ENCODE measurements around the gene ERICH6.

ERICH6 gene

DNA sequence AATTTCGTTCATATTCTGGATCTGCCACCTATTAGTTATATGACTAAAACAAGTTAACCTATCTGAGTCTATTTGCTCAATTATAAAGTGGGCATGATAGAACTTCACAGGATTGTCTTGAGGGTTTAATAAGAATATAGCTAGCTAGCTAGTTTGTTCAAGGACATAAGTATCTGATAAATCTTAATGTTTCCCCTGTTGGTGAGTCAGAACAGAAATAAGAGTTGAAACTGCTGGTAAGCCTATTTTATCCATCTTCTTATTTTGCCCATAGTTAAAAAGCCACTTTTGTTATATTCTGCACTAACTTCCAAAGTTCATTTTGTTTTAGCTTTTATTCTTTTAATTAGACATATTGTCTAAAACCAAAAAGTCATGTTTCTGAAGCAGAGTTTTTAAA lies 91.2 kb downstream of the ERICH6 start:
- no peak overlapping the region for H3K9ac ChIP-seq (ENCODE audit: low read depth, low read length)
- no peak overlapping the region for H3K4me2 ChIP-seq (ENCODE audit: insufficient read depth, low read length)
- no peak overlapping the region for H2AFZ ChIP-seq (ENCODE audit: low read depth, low read length)
- DNase-seq (no peak), ATAC-seq (ENCODE audit: insufficient read depth, low read depth) (no peak)
- H3K4me3 ChIP-seq (ENCODE audit: low read depth in 1 of 2, low read length in 2 of 2) = no peak overlapping the region
- peaks cover 48% of the 10 kb centered on the region for H4K20me1 ChIP-seq (ENCODE audit: insufficient read depth, low read length)
- TF ChIP-seq, protein P1, sequence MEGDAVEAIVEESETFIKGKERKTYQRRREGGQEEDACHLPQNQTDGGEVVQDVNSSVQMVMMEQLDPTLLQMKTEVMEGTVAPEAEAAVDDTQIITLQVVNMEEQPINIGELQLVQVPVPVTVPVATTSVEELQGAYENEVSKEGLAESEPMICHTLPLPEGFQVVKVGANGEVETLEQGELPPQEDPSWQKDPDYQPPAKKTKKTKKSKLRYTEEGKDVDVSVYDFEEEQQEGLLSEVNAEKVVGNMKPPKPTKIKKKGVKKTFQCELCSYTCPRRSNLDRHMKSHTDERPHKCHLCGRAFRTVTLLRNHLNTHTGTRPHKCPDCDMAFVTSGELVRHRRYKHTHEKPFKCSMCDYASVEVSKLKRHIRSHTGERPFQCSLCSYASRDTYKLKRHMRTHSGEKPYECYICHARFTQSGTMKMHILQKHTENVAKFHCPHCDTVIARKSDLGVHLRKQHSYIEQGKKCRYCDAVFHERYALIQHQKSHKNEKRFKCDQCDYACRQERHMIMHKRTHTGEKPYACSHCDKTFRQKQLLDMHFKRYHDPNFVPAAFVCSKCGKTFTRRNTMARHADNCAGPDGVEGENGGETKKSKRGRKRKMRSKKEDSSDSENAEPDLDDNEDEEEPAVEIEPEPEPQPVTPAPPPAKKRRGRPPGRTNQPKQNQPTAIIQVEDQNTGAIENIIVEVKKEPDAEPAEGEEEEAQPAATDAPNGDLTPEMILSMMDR (IDR thresholded peaks at IDR 0.05; ENCODE audit: borderline replicate concordance, extremely low read depth, low read length, poor library complexity, severe bottlenecking) = no peak
- no peak for TF ChIP-seq EZH2 (IDR thresholded peaks at IDR 0.05; ENCODE audit: borderline replicate concordance, low read depth, low read length, severe bottlenecking)
- no peak overlapping the region for H3K27ac ChIP-seq (ENCODE audit: low read length)
- no peaks in the 10 kb centered on the region for H3K27me3 ChIP-seq (ENCODE audit: insufficient read depth, low read length, poor library complexity)
- H3K36me3 ChIP-seq (ENCODE audit: insufficient read depth, low read length) = peaks cover 28% of the 10 kb centered on the region
- no peaks in the 10 kb centered on the region for H3K9me3 ChIP-seq (ENCODE audit: insufficient read depth, low read length, severe bottlenecking)
- H3K79me2 ChIP-seq (ENCODE audit: insufficient read depth, low read length) = peaks cover 82% of the 10 kb centered on the region
- peaks cover 18% of the 10 kb centered on the region; the same call in 1 of the 2 replicates for H3K4me1 ChIP-seq (ENCODE audit: insufficient read depth, low read length)

DNA sequence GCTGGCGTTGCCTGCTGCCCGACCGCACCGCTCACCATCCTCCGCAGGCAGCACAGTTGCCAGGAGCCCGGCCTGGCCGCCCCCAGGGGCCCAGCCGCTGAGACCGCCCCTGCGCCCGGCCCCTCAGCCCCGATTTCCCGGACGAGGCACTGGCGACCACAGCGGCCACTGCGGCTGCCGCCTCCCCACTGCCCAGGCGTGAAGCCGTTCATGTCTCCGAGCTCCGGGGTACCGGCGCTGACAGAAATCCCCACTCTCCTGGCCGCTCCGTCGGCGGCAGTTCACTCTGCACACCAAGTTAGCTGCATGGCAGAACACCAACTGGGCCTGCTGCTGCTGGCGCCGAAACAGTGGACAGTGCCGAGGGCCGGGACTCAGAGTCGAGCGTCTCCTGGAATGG lies 92.1 kb downstream of the ERICH6 start:
- Histone ChIP-seq H4K20me1 (ENCODE audit: insufficient read depth, low read length) (peaks cover 50% of the 10 kb centered on the region), H3K4me3 (ENCODE audit: low read depth in 1 of 2, low read length in 2 of 2) (no peak overlapping the region), H2AFZ (ENCODE audit: low read depth, low read length) (no peak overlapping the region), H3K9ac (ENCODE audit: low read depth, low read length) (no peak overlapping the region), H3K36me3 (ENCODE audit: insufficient read depth, low read length) (peaks cover 29% of the 10 kb centered on the region), H3K79me2 (ENCODE audit: insufficient read depth, low read length) (peaks cover 82% of the 10 kb centered on the region), H3K9me3 (ENCODE audit: insufficient read depth, low read length, severe bottlenecking) (no peaks in the 10 kb centered on the region), H3K4me1 (ENCODE audit: insufficient read depth, low read length) (peaks cover 26% of the 10 kb centered on the region), H3K27ac (ENCODE audit: low read length) (no peak overlapping the region), H3K4me2 (ENCODE audit: insufficient read depth, low read length) (no peak overlapping the region), H3K27me3 (ENCODE audit: insufficient read depth, low read length, poor library complexity) (no peaks in the 10 kb centered on the region)
- ATAC-seq (ENCODE audit: insufficient read depth, low read depth) = no peak
- no peak for DNase-seq
- TF ChIP-seq, protein P1 (IDR thresholded peaks at IDR 0.05; ENCODE audit: borderline replicate concordance, extremely low read depth, low read length, poor library complexity, severe bottlenecking) = no peak
- no peak for TF ChIP-seq EZH2 (IDR thresholded peaks at IDR 0.05; ENCODE audit: borderline replicate concordance, low read depth, low read length, severe bottlenecking)

DNA sequence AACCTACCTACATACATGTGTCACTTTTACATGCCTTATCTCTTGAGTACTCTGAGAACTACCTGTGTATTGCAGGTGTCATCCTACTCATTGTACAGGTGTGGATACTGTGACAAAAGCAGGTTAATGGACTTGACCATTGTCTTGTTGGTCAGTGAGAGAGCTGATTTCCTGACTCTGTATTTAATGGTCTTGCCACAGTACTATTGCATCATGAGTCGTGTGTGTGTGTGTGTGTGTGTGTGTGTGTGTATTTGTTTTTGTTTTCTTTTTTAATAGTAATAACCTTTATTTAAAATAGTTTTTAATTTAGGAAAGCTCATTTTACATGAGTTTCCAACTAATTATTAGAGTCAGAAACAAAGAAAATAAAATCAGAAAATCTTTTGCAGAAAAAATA lies 92.9 kb downstream of the ERICH6 start:
- ATAC-seq (ENCODE audit: insufficient read depth, low read depth) = no peak
- H3K4me3 ChIP-seq (ENCODE audit: low read depth in 1 of 2, low read length in 2 of 2) = no peak overlapping the region
- H4K20me1 ChIP-seq (ENCODE audit: insufficient read depth, low read length) = peaks cover 52% of the 10 kb centered on the region
- H3K27me3 ChIP-seq (ENCODE audit: insufficient read depth, low read length, poor library complexity) = no peaks in the 10 kb centered on the region
- no peak overlapping the region for H3K9ac ChIP-seq (ENCODE audit: low read depth, low read length)
- DNase-seq = no peak
- H3K9me3 ChIP-seq (ENCODE audit: insufficient read depth, low read length, severe bottlenecking) = no peaks in the 10 kb centered on the region
- H2AFZ ChIP-seq (ENCODE audit: low read depth, low read length) = no peak overlapping the region
- no peak overlapping the region for H3K4me2 ChIP-seq (ENCODE audit: insufficient read depth, low read length)
- TF ChIP-seq EZH2 (IDR thresholded peaks at IDR 0.05; ENCODE audit: borderline replicate concordance, low read depth, low read length, severe bottlenecking) = no peak
- TF ChIP-seq, protein P1 (IDR thresholded peaks at IDR 0.05; ENCODE audit: borderline replicate concordance, extremely low read depth, low read length, poor library complexity, severe bottlenecking) = no peak
- H3K4me1 ChIP-seq (ENCODE audit: insufficient read depth, low read length) = peaks cover 34% of the 10 kb centered on the region
- peaks cover 36% of the 10 kb centered on the region for H3K36me3 ChIP-seq (ENCODE audit: insufficient read depth, low read length)
- H3K27ac ChIP-seq (ENCODE audit: low read length) = no peak overlapping the region
- H3K79me2 ChIP-seq (ENCODE audit: insufficient read depth, low read length) = peaks cover 88% of the 10 kb centered on the region

DNA sequence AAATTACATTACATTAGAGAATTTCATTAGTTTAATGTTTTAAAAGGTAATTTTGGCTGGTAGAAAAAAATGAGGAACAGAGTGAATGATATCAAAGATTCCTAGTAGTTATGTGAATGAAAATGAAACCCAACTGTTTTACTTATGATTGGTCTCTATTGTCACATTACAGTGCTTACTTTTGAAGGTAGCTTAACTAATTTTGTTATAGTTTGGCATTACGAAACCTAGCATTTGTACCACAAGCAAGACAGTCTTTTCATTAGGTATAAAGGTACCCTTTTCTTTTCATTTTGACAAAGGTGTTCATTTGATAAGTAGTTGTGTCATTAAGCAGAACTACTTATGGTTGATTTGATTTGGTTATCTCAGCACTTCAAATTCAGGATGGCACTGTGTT lies 93.7 kb downstream of the ERICH6 start:
- DNase-seq (no peak), ATAC-seq (ENCODE audit: insufficient read depth, low read depth) (no peak)
- peaks cover 96% of the 10 kb centered on the region for H3K79me2 ChIP-seq (ENCODE audit: insufficient read depth, low read length)
- H3K4me2 ChIP-seq (ENCODE audit: insufficient read depth, low read length) = no peak overlapping the region
- H3K4me1 ChIP-seq (ENCODE audit: insufficient read depth, low read length) = peaks cover 42% of the 10 kb centered on the region
- H3K36me3 ChIP-seq (ENCODE audit: insufficient read depth, low read length) = peaks cover 39% of the 10 kb centered on the region
- H3K27me3 ChIP-seq (ENCODE audit: insufficient read depth, low read length, poor library complexity) = no peaks in the 10 kb centered on the region
- no peak overlapping the region for H3K27ac ChIP-seq (ENCODE audit: low read length)
- H3K4me3 ChIP-seq (ENCODE audit: low read depth in 1 of 2, low read length in 2 of 2) = no peak overlapping the region
- H3K9ac ChIP-seq (ENCODE audit: low read depth, low read length) = no peak overlapping the region
- TF ChIP-seq EZH2 (IDR thresholded peaks at IDR 0.05; ENCODE audit: borderline replicate concordance, low read depth, low read length, severe bottlenecking) = no peak
- TF ChIP-seq, protein P1 (IDR thresholded peaks at IDR 0.05; ENCODE audit: borderline replicate concordance, extremely low read depth, low read length, poor library complexity, severe bottlenecking) = no peak
- H2AFZ ChIP-seq (ENCODE audit: low read depth, low read length) = no peak overlapping the region
- no peaks in the 10 kb centered on the region for H3K9me3 ChIP-seq (ENCODE audit: insufficient read depth, low read length, severe bottlenecking)
- peaks cover 52% of the 10 kb centered on the region for H4K20me1 ChIP-seq (ENCODE audit: insufficient read depth, low read length)

Measured in DND-41 (cell line).